ENCODE data around the gene PUSL1. TPM values are rescaled to one million over a fixed set of nuclear protein-coding genes. Genes with fewer than 3 reads are reported as not detected.
A peak's percentile ranks its signal among the peaks of the same experiment; 100 is the strongest.

The PUSL1 gene
- total RNA-seq, 2 experiments from 2014 or later: 26.3 to 27.2 TPM

- Mint-ChIP-seq H3K27me3 (no peaks in the 10 kb centered on the region), H3K4me3 (no peak overlapping the region), H3K9me3 (ENCODE audit: low read depth) (no peaks in the 10 kb centered on the region), H3K27ac (no peak overlapping the region), H3K36me3 (no peaks in the 10 kb centered on the region), H3K4me1 (no peaks in the 10 kb centered on the region)
- ATAC-seq (no peak), DNase-seq (no peak)
- CTCF ChIA-PET: interaction anchor here (1.6 kb wide), 2 partner anchors 12 to 171 kb away, joined by 3 to 6 read pairs; no protein-coding TSS in a partner anchor
Observed at GRCh38 chr1:1293263-1294249, 14.8 kb upstream of the PUSL1 start.

- H3K9me3 Mint-ChIP-seq (ENCODE audit: low read depth): no peaks in the 10 kb centered on the region
- CTCF ChIA-PET: interaction anchor here (1.2 to 1.6 kb wide), 2 partner anchors 11 to 172 kb away, joined by 6 to 7 read pairs; no protein-coding TSS in a partner anchor
- no peak overlapping the region for H3K4me3 Mint-ChIP-seq
- no peak overlapping the region for H3K27ac Mint-ChIP-seq
- H3K27me3 Mint-ChIP-seq: no peaks in the 10 kb centered on the region
- no peaks in the 10 kb centered on the region for H3K36me3 Mint-ChIP-seq
- H3K4me1 Mint-ChIP-seq: no peaks in the 10 kb centered on the region
- no peak for DNase-seq
- no peak for ATAC-seq
Observed at GRCh38 chr1:1294250-1294890, 14.0 kb upstream of the PUSL1 start.

- H3K27ac Mint-ChIP-seq: no peak overlapping the region
- CTCF ChIA-PET: interaction anchor here (1.2 to 1.6 kb wide), 3 partner anchors 10 to 173 kb away, joined by 4 to 7 read pairs (median 6); no protein-coding TSS in a partner anchor
- H3K9me3 Mint-ChIP-seq (ENCODE audit: low read depth): no peaks in the 10 kb centered on the region
- H3K27me3 Mint-ChIP-seq: no peaks in the 10 kb centered on the region
- ATAC-seq (no peak), DNase-seq (no peak)
- no peaks in the 10 kb centered on the region for H3K4me1 Mint-ChIP-seq
- no peaks in the 10 kb centered on the region for H3K36me3 Mint-ChIP-seq
- H3K4me3 Mint-ChIP-seq: no peak overlapping the region
Observed at GRCh38 chr1:1295154-1295923, 13.1 kb upstream of the PUSL1 start.

- H3K4me1 Mint-ChIP-seq: no peaks in the 10 kb centered on the region
- H3K9me3 Mint-ChIP-seq (ENCODE audit: low read depth): no peaks in the 10 kb centered on the region
- H3K27me3 Mint-ChIP-seq: no peaks in the 10 kb centered on the region
- no peak for DNase-seq
- no peak for ATAC-seq
- CTCF ChIA-PET: interaction anchor here (1.4 kb wide), 1 partner anchor 9 kb away, joined by 4 read pairs; no protein-coding TSS in a partner anchor
- H3K4me3 Mint-ChIP-seq: no peak overlapping the region
- no peak overlapping the region for H3K27ac Mint-ChIP-seq
- H3K36me3 Mint-ChIP-seq: no peaks in the 10 kb centered on the region
Observed at GRCh38 chr1:1296070-1297061, 12.0 kb upstream of the PUSL1 start.

- no peaks in the 10 kb centered on the region for H3K9me3 Mint-ChIP-seq (ENCODE audit: low read depth)
- CTCF ChIA-PET: no interaction called here
- H3K4me1 Mint-ChIP-seq: no peaks in the 10 kb centered on the region
- DNase-seq (no peak), ATAC-seq (no peak)
- no peak overlapping the region for H3K4me3 Mint-ChIP-seq
- no peaks in the 10 kb centered on the region for H3K36me3 Mint-ChIP-seq
- H3K27me3 Mint-ChIP-seq: no peaks in the 10 kb centered on the region
- no peak overlapping the region for H3K27ac Mint-ChIP-seq
Observed at GRCh38 chr1:1297802-1298424, 10.5 kb upstream of the PUSL1 start.

- ATAC-seq (no peak), DNase-seq (no peak)
- H3K36me3 Mint-ChIP-seq: no peaks in the 10 kb centered on the region
- CTCF ChIA-PET: interaction anchor here (1.0 to 1.2 kb wide), 2 partner anchors 14 to 142 kb away, joined by 3 read pairs; no protein-coding TSS in a partner anchor
- H3K27ac Mint-ChIP-seq: no peak overlapping the region
- no peaks in the 10 kb centered on the region for H3K27me3 Mint-ChIP-seq
- no peak overlapping the region for H3K4me3 Mint-ChIP-seq
- H3K4me1 Mint-ChIP-seq: no peaks in the 10 kb centered on the region
- no peaks in the 10 kb centered on the region for H3K9me3 Mint-ChIP-seq (ENCODE audit: low read depth)
Observed at GRCh38 chr1:1298861-1299685, 9.3 kb upstream of the PUSL1 start.

GRCh38 chr1:1299686-1300351 is 8.6 kb upstream of the PUSL1 start:
- DNase-seq: no peak
- CTCF ChIA-PET: interaction anchor here (1.0 to 1.2 kb wide), 4 partner anchors 13 to 178 kb away, joined by 3 read pairs; no protein-coding TSS in a partner anchor
- no peaks in the 10 kb centered on the region for H3K27me3 Mint-ChIP-seq
- H3K4me1 Mint-ChIP-seq: peaks cover 3% of the 10 kb centered on the region
- H3K4me3 Mint-ChIP-seq: no peak overlapping the region
- H3K36me3 Mint-ChIP-seq: no peaks in the 10 kb centered on the region
- ATAC-seq: peak; percentile 63
- H3K9me3 Mint-ChIP-seq (ENCODE audit: low read depth): no peaks in the 10 kb centered on the region
- no peak overlapping the region for H3K27ac Mint-ChIP-seq

- ATAC-seq (no peak), DNase-seq (no peak)
- peaks cover 5% of the 10 kb centered on the region for H3K4me1 Mint-ChIP-seq
- H3K9me3 Mint-ChIP-seq (ENCODE audit: low read depth): no peaks in the 10 kb centered on the region
- H3K27ac Mint-ChIP-seq: no peak overlapping the region
- no peaks in the 10 kb centered on the region for H3K36me3 Mint-ChIP-seq
- no peak overlapping the region for H3K4me3 Mint-ChIP-seq
- CTCF ChIA-PET: interaction anchor here (1.0 to 1.2 kb wide), 4 partner anchors 13 to 178 kb away, joined by 3 read pairs; no protein-coding TSS in a partner anchor
- no peaks in the 10 kb centered on the region for H3K27me3 Mint-ChIP-seq
Observed at GRCh38 chr1:1300352-1300739, 8.1 kb upstream of the PUSL1 start.

- no peak for DNase-seq
- no peaks in the 10 kb centered on the region for H3K36me3 Mint-ChIP-seq
- no peak for ATAC-seq
- no peaks in the 10 kb centered on the region for H3K27me3 Mint-ChIP-seq
- no peak overlapping the region for H3K27ac Mint-ChIP-seq
- CTCF ChIA-PET: no interaction called here
- no peaks in the 10 kb centered on the region for H3K9me3 Mint-ChIP-seq (ENCODE audit: low read depth)
- no peak overlapping the region for H3K4me3 Mint-ChIP-seq
- peaks cover 17% of the 10 kb centered on the region for H3K4me1 Mint-ChIP-seq
Observed at GRCh38 chr1:1302006-1302430, 6.4 kb upstream of the PUSL1 start.

GRCh38 chr1:1302951-1303509 is 5.4 kb upstream of the PUSL1 start:
- CTCF ChIA-PET: no interaction called here
- Mint-ChIP-seq H3K27ac (no peak overlapping the region), H3K36me3 (no peaks in the 10 kb centered on the region), H3K27me3 (no peaks in the 10 kb centered on the region), H3K9me3 (ENCODE audit: low read depth) (no peaks in the 10 kb centered on the region), H3K4me3 (no peak overlapping the region), H3K4me1 (peaks cover 19% of the 10 kb centered on the region)
- ATAC-seq (no peak), DNase-seq (no peak)
